Stimulated activated CD4-positive, alpha-beta T cell treated with anti-CD3 and anti-CD28 coated beads, Interleukin-4, amount 100 ng/mL, for 48 hours (primary cell): ENCODE measurements around the gene ATP10A.
A peak's percentile ranks its signal among the peaks of the same experiment; 100 is the strongest.
"Not testable (repeated sequence)": the region's sequence is repeated elsewhere in the genome, so short reads cannot be mapped to it uniquely, and the experiment has no call there.

Experiments used
- DNase-seq, 2 donors: peaks; one replicate each; pipeline ENCODE4 v3.0.0-alpha.2; 2020; ENCODE audit warnings: low read depth in 2 of 2

Gene ATP10A

GRCh38 chr15:25859838-25860645, 3.1 kb downstream of the ATP10A start:
- no peak for DNase-seq

- DNase-seq = no peak
Observed at GRCh38 chr15:25858952-25859760, 4.0 kb downstream of the ATP10A start.

DNA sequence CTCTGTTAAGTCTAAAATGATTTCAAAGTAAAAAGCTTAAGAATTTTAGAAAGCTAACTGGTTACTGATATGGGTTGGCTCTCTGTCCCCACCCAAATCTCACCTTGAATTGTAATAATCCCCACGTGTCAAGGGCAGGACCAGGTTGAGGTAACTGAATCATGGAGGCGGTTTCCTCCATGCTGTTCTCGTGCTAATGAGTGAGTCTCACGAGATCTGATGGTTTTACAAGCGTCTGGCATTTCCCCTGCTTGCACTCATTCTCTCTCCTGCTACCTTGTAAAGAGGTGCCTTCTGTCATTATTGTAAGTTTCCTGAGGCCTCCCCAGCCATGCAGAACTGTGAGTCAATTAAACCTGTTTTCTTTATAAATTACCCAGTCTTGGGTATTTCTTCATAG, 7.1 kb downstream of the ATP10A start:
- DNase-seq = not testable (repeated sequence)

DNA sequence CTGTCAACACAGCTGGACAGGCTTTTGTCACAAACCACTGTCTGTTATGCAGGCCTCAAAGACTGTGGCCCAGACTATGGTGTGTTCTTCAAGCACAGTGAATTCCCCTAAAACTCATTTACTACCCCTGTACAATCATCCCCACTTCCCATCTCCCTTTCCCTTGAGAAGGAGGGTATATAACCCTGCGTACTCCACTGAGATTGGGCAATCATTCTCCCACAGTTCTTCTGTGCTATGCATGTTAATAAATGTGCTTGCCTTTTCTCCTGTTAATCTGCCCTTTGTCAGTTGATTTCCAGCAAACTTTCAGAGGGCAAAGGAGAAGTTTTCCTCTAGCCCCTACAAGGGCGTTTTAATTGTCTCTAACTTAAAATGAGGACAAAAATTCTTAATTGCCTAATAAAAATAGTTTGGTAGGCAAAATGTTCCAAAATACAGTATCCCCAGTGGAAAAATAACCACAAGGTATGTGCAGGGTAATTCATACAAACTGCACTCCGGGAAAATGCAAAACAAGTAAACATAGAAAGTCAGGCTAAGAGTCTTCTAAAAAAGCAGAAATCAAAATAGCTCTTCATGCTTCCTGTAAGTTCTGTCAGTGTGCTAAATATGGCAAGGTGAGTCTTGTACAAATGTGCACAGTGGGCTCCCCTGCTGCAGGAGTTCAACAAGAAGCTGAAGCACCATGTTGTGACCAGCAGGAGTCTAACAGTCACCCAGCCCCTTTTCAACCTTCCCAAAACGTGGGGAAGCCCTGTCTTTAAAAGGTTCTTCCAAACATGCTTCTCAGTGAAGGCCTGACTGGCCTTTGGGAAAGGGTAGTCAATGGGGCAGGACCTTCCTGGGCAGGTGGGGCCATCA, 10.2 kb downstream of the ATP10A start:
- DNase-seq = no peak

DNA sequence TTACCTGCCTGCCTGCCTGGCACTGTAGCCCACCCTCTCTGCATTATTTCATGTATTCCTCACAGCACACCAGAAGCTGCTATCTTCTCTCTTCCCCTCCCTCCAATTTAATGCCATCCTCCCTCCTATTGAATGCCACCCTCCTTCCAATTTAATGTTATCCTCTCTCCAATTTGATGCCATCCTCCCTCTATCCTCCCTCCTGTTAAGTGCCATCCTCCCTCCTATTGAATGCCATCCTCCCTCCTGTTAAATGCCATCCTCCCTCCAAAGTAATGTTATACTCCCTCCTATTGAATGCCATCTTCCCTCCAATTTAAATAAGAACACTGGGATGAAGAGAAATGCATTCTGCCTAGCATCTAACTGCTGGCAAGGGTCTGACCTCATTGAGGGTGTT, 11.1 kb downstream of the ATP10A start:
- DNase-seq = no peak

DNA sequence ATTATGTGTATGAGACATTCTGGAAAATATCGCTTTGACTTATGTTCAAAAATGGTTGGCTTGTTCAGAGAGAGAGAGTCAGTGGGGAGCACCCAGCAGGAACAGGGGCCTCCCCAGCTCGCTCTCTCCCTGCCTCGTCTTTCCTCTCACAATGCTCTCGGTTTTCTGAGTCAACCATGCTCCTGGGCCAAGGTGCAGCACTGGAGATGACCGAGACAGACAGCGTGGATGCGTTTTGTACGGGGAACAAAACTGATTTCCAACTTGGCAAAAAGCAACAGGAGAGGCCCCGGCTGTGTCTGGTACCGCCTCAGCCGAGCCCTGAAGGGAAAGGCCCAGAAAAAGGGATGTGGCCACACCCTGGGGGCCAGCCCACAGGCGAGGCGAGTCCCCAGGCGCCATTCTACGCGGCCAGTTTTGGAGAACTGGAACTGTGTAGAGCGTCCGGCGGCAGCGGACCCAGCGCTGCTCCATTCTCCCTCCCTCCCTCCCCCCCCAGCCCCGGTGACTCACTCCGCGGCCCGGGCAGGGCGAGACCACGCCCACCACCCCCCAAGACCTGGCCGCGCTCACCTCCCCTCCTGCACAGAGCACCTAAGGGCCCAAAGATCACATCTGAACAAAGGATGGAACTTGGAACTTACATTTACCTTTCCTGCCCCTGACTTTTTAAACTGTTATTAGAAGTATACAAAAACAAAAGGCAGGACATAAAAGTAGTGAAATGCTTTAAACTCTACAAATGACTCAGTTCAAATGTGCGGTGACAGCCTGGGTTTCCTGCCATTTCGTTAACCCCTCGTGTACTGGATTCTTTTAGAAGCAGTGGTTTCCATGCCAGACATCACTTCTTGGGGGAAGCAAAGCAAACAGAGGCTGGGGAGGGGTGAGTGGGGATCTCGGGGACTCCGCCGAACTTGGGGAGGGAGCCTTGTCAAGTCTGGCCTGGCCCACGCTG, 12.7 kb downstream of the ATP10A start:
- peak; percentile 56 to 70 for DNase-seq

GRCh38 chr15:25849157-25849921, 13.8 kb downstream of the ATP10A start:
- DNase-seq = no peak

DNA sequence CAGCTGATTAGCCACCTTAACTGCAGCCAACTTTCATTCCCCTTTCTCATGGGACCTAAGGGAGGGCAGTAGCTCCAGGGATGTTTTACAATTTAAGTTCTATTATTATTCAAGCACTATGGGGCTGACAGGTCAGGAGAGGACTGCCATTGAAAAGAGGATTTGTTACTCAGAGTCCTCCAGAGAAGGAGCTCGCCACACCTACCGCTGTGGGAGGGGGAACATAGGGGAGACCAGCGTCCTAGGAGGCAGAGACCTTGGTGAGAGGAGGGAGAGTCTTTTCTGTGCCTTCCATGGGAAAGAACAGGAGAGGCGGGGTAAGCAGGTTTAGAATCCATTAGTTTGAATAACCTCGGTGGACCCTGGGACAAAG, 14.4 kb downstream of the ATP10A start:
- no peak for DNase-seq

DNA sequence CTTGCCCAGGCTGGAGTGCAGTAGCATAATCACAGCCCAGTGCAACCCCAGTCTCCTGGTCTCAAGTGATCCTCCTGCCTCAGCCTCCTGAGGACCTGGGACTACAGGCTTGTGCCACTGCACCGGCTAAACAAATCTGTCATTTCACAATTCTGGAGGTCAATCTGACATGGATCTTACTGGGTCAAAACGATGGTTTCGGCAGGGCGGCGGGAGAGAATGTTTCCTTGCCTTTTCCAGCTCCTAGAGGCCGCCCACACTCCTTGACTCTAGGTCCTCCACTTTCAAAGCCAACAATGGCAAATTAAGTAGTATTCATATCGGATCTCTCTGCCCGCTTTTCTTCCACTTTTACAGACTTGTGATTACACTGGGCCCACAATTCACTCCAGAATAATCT, 14.8 kb downstream of the ATP10A start:
- no peak for DNase-seq

- DNase-seq = no peak
Observed at GRCh38 chr15:25847051-25847450, 16.1 kb downstream of the ATP10A start.

DNA sequence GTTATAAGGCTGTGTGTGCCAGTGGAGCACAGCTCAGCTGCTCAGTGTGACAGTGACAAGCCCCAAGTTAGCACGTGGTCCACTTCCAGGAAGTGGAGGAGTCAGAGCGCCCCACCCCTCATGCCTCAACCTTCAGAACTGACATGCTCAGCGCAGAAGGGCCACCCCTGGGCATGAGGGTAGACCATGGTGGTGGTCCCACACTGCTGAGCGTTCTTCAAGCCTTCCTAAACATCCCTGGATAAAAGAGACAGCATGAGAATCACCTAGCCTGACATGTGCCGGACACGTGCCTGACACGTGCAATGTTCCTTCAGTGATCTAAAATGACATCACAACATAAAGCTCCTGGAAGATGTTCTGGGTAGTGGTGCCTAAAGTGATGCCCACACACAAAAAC, 16.8 kb downstream of the ATP10A start:
- peak in 1 of 2 donors; percentile 46 for DNase-seq

- DNase-seq = no peak
Observed at GRCh38 chr15:25844981-25845680, 18.0 kb downstream of the ATP10A start.

GRCh38 chr15:25844542-25844941, 18.6 kb downstream of the ATP10A start:
- no peak for DNase-seq

- DNase-seq = no peak
Observed at GRCh38 chr15:25844076-25844475, 19.1 kb downstream of the ATP10A start.

DNA sequence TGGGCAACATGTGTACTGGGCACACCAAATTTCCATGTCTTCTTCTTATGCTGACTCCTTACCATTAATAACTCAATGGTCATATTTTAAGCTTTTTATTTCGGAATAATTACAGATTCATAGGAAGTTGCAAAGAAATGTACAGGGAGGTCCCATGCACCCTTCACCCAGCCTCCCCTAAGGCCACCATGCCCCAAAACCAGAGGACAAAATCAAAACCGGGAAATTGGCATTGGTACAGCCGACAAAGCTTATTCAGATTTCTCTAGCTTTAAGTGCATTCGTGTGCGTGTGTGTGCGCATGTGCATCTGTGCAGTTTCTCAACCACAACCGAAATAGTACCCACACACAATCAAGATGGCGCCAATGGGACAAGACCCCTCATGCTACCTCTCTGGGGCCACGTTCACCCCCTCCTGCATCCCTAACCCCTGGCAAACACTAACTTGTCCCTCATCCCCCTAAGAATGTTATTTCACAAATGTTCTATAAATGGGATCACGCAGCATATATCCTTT, 23.4 kb downstream of the ATP10A start:
- no peak for DNase-seq

DNA sequence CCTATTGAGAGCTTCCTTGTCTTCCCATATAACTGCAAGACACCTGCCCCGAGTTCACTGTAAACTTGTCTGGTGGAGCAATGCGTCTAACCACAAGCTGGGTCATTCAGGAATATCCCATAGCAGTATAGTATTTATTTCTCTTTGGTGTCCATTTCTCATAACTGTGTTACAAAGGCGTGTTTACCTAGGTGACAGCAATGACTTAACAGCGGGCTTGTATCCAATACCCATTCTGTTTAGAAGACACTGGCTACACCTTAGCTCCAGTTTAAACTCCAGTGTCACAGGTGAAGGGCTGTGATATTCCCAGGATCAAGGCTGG, 24.3 kb downstream of the ATP10A start:
- no peak for DNase-seq

DNA sequence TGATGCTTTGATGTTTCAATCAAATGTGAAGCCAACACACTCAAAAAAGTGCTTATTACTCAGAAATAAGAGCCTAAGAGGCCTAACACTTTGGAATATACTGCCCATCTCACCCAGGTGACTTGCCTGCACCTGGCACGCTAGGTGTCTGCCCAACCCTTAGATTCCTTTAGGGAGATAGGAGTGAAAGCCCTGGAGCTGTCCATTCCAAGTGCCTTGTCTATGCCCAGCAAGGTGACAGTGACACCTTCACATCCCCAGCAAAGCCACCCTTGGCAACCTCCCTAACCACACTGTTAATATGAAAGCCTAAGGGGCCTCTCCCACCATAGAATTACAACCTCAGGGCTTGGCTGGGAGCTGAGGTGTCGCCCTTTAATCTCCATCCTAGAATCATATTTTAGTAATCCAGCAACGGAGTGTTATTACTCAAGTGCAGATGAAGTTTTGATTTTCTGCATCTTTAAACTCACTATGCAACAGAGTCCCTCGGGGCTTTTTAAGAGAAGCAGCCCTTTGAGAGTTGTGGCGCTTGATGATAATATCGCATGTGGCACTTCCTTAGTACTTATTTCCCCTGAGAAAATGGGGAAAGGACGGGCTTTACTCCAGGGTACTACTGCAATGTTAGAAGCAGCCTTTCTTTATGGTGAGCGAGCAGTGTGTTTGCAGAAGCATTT, 24.8 kb downstream of the ATP10A start:
- no peak for DNase-seq

- no peak for DNase-seq
Observed at GRCh38 chr15:25832158-25832557, 31.0 kb downstream of the ATP10A start.
